ENCODE results near the gene PYROXD2.

PYROXD2 gene

GRCh38 chr10:98337484-98337883 lies 77.5 kb downstream of the PYROXD2 start:
- DNase-seq (ENCODE audit: extremely low read depth, low read depth) = no peak
- TF ChIP-seq CTCF (IDR thresholded peaks at IDR 0.05; ENCODE audit: low read depth, low read length, missing control alignments) = no peak
- H3K4me3 ChIP-seq (replicated peaks; ENCODE audit: low read depth, low read length) = no peak overlapping the region

All from HFF-Myc (cell line).